ENCODE measurements around the gene RANBP17.

Gene RANBP17

DNA sequence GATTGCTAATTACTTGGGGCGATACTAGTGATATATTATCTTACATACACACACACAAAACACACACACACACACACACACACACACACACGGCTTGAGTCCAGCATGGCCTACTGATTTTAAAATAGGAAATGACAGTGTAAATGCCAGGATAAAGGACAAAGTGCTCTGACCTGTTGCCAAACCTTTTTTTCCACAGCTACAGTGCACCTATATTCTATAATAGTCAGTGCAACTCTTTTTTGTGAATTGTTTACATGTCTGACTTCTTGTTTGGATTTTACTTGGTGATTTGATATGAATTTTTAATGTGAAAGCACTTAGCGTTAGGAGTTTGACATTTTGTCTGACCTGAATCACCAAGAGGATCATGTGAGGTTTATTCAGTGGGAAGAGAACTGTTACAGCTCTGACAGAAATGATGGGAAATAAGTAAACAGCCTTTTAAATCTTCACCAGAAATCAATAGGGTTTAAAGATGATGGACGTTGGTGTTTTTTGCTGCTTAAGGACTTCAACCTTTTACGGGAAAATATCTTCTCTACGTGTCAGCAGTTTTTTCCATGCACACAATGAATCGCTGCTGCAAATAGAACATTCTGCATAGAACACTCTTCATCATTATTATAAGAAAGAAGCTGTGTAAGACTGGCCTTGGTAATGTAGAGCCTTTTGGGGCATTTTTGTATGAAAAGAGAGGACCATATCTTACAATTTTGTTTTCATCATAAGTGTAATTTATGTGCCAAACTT lies 218.5 kb downstream of the RANBP17 start:
- no peak for TF ChIP-seq CTCF (IDR thresholded peaks at IDR 0.05; ENCODE audit: low read depth, low read length, missing control alignments)
- in situ Hi-C loops (cut with HindIII; ENCODE audit: low sequenced_read_pairs): no loop called here
- no peak overlapping the region for H3K4me3 ChIP-seq (ENCODE audit: low read depth, low read length)
- no peak for DNase-seq (ENCODE audit: low read depth)

DNA sequence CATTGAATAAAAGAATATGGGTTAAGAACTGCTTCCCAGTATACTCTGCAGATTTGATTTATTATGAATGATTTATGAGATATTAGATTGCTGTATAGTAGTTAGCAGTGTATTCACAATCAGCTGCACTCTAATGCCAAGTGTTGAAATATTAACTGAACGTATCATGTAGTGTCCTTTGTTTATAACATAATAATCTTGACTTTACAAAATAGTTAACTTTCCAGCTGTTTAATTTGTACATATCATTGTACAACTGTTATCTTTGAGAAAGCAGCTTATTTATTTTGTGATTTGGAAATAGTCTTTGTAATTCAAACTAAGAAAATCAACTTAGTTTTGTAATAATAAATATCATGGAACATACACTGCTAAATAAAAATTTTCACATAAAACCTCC lies 219.5 kb downstream of the RANBP17 start:
- in situ Hi-C loops (cut with HindIII; ENCODE audit: low sequenced_read_pairs): no loop called here
- no peak for TF ChIP-seq CTCF (IDR thresholded peaks at IDR 0.05; ENCODE audit: low read depth, low read length, missing control alignments)
- DNase-seq (ENCODE audit: low read depth): no peak
- H3K4me3 ChIP-seq (ENCODE audit: low read depth, low read length): no peak overlapping the region

GRCh38 chr5:171092194-171092593 lies 230.4 kb downstream of the RANBP17 start:
- peak; percentile 23 for DNase-seq (ENCODE audit: low read depth)
- in situ Hi-C loops (cut with HindIII; ENCODE audit: low sequenced_read_pairs): no loop called here

DNA sequence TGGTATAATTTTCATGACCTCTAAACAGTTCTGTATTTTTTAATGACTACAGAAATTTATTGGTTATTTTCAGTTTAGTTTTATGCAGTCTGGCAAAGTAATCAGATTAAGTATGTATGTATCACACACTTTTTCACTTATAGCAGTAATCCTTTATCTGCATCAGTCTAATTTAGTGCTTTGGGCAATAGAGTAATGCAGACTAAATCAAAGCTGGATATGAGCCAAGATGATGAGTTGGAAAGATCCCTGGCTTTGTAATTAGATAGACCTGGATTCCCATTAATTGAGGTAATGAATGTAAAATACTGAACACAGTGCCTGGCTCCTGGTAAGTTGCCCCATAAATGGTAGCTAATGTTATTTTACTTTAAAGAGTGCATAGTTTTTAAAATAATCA lies 231.8 kb downstream of the RANBP17 start:
- in situ Hi-C loops (cut with HindIII; ENCODE audit: low sequenced_read_pairs): no loop called here
- no peak for DNase-seq (ENCODE audit: low read depth)
- no peak overlapping the region for H3K4me3 ChIP-seq (ENCODE audit: low read depth, low read length)
- no peak for TF ChIP-seq CTCF (IDR thresholded peaks at IDR 0.05; ENCODE audit: low read depth, low read length, missing control alignments)

More at GRCh38 chr5:171092194-171092593, 230.4 kb downstream of the RANBP17 start:
- no peak overlapping the region for H3K4me3 ChIP-seq (ENCODE audit: low read depth, low read length)
- TF ChIP-seq CTCF (IDR thresholded peaks at IDR 0.05; ENCODE audit: low read depth, low read length, missing control alignments): no peak

DNA sequence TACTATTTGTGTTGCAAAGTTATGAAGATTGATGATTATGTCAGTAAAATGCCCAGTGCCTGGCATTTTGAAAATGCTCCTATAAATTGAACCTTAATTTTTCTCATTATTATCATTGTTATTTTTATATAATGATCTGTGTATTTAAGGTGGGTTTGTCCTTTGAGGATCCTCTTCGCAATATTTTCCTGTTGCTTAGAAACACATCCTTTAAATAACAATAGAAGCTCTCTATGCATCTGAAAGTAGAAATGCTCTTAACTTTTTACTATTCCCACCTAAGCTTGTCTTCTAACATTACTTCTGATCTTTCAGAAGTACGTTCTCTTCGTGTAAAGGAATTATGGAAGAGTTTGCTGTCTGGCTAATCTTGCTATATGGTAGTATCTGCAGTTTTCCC lies 232.5 kb downstream of the RANBP17 start:
- no peak for TF ChIP-seq CTCF (IDR thresholded peaks at IDR 0.05; ENCODE audit: low read depth, low read length, missing control alignments)
- H3K4me3 ChIP-seq (ENCODE audit: low read depth, low read length): no peak overlapping the region
- no peak for DNase-seq (ENCODE audit: low read depth)
- in situ Hi-C loops (cut with HindIII; ENCODE audit: low sequenced_read_pairs): no loop called here

- in situ Hi-C loops (cut with HindIII; ENCODE audit: low sequenced_read_pairs): no loop called here
- no peak for TF ChIP-seq CTCF (IDR thresholded peaks at IDR 0.05; ENCODE audit: low read depth, low read length, missing control alignments)
- H3K4me3 ChIP-seq (ENCODE audit: low read depth, low read length): no peak overlapping the region
- no peak for DNase-seq (ENCODE audit: low read depth)
These were observed 241.2 kb downstream of the RANBP17 start for GRCh38 chr5:171102877-171103610.

Measured in astrocyte of the cerebellum (primary cell).